EL (cell line): ENCODE data around the gene KCNJ8.
A peak's percentile ranks its signal among the peaks of the same experiment; 100 is the strongest.
"Not testable (repeated sequence)": the region's sequence is repeated elsewhere in the genome, so short reads cannot be mapped to it uniquely, and the experiment has no call there.

Experiments
- DNase-seq: peaks from one replicate; pipeline ENCODE4 v3.0.0-alpha.2; 2016

Gene KCNJ8

DNA sequence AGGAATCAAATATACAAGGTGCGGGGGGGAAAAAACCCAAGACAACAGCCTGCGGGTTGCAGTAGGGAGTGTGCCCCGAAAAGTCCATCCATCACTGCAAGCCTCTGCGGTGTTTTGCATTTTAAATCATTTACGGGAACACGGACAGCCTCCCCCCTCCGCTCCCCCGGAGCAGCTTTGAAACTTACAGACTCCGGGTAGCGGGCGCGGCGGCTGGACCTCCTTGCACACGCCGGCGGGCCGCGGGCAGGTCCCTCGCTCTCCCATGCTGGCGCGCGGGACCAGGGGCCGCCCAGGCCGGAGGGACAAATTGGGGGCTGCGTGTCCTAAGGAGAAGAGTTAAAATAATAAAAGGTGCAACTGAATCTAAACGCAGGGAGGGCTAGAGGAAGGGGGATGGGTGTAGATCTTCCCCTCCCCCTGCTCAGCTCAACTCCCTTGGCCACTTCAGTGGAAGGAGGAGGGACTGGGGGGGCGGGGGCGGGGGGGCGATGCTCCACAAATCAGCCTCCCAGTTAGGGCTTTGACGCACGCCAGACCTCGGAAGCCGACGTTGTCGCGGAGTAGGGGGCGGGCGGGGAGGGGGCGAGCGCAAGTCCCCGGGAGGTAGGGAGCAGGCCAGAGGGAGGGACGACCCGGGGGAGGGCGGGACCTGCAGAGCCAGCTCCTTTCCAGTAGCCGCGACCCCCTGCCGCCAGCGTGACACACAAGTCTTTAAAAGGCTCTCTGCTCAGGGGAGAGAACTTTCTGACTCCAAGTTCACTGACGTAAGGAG, at the start of gene KCNJ8:
Gene KCNJ8 (minus strand): TSS at position 349 of the 775 bp plus-strand sequence. CDS start 1,090 bp downstream, outside the sequence.
- DNase-seq: peak; percentile 55

DNA sequence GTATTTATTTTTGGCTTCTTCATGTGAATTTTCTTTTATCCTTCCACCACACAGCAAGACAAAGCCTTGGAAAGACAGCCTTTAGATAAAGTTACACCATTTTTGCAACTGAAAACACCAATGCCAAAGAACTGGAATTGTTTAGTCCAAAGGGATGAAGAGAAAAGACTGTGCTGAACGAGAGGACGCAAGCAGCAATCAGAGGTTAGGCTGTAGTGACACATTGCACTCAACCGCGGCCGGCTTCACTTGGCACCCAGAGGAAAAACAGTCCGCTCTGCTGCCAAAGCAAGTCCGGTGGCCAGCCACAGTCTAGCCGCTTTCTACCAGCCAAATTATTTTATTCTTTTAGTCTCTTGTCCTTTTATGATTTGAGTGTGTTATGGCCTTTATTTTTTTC, 49.1 kb upstream of the KCNJ8 start:
- no peak for DNase-seq

DNA sequence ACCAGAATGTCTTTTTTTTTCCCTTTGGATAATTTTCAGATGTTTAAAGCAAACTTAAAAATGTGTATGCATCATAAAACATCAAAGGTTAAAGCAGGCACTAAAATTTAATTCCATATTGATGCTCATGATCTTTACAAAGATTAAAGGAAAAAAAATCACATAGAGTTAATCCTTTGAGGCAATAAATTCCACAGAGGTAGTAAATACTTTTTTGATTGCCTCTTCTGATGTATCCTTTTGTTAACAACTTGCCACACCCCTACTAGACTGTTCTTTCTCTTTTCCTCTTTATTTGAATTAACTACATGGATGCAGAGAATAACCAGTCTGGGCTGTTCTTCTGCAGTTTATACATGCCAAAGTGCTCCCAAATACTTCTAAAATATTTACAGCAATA, 45.2 kb upstream of the KCNJ8 start:
- DNase-seq: peak; percentile 12

DNA sequence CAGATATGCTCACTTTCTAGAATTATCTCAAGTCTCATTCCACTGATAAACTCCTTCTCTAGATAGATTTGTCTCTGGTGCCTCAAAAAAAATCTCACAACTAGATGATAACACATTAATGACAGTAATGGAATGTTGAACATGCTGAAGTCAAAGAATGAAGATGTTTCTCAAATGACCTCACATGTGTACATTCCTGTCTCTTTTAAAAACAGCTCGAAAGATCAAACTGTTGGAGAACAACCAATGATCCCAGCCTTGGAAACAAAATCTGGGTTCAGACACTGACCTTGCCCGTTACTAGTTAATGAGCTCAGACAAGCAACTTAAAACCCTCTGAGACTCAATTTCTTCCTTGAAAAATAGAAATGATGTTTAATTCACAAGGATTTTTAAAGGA, 44.7 kb upstream of the KCNJ8 start:
- peak; percentile 85 for DNase-seq

DNA sequence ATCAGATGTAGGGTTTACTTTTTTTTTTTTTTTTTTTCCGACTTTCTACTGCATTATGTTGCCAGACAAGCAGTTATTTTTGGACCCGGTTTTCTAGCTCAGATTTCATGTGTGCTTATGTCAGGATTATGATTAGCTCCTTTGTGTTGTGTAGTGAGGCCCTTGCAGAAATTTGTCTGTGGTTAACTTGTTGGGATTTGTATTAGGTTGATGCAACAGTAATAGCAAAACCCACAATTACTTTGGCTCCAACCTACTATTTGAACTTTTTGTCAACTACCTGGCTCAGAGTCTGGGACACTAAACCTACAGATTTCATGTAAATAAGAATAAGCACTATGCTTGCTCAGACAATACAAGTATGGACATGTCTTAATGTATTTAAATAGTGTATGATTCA, 44.1 kb upstream of the KCNJ8 start:
- peak; percentile 6 for DNase-seq

DNA sequence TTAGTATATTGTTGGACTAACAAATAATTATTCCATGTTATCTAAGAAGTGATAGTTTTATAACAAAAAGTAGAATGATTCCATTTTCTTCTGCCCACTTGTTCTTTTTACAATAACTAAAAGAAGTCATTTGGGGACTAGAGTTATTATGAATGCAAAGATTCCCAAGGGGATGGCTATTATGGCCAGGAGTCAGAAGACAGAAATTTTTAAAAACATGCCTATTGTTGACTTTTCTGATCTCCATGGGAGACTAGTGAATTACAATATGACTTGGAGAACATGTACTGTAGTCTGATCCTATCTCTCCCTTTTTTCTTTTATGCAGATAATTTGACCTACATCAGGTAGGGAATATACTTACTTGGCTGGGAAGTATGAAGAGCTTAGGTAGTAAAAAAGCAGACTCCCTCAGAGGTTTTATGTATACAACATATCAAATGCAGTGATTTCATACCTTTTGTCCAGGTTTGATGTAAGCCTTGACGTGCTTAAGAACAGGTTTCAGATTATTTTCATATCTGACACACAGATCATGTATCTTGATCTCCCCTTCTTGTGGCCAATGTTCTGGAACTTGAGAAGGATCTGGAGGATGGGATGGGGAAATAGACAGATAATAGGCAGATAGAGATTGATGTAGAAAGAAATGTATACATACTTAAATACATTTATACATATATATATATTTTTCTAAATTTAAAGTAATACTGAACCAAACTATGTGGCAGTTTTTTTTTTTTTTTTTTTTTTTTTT, 41.0 kb upstream of the KCNJ8 start:
- no peak for DNase-seq

DNA sequence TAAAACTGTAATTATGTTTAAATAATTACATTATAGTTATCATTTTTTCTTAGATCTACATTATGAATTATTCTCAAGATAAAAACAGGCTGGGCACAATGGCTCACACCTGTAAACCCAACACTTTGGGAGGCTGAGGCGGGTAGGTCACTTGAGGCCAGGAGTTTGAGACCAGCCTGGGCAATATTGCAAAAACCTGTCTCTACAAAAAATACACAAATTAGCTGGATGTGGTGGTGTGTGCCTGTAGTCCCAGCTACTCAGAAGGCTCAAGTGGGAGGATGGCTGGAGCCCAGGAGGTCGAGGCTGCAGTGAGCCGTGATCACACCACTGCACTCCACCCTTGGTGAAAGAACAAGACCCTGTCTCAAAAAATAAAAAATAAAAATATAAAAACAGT, 40.3 kb upstream of the KCNJ8 start:
- DNase-seq: no peak

DNA sequence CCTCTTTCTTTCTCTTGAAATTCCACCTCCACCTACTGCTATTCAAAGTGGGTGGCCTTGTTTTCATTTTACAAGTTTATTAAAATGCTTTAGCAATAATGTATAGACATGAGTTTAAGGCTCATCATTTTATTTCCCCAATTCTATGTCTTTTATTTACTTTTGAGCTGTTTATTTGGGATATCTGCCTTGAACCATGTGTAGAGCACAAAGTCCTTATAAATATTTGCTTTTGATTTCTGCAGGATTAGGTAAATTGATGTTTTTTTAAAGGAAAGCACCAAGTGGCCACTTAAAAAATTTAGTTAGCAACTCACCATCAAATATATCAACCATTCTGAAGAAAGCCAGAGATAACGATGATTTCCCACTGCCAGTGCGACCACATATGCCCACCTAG, 39.8 kb upstream of the KCNJ8 start:
- DNase-seq: no peak

DNA sequence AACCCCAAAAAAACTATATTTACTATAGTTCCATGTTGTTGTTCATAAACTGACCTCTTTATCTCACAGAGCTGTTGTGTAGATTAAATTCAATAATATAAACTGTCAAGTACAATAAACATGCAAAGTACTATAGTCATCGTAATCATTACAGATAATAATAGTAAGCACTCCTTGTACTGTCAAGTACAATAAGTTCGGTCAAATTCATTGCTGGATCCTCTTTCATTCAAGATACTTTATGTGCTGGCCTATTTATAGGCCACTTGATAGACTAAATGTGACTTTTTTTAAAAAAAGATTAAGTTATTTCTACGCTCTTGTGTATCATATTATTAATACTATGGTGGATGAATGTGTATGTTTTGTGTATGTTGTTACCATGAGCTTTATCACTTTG, 39.2 kb upstream of the KCNJ8 start:
- no peak for DNase-seq

DNA sequence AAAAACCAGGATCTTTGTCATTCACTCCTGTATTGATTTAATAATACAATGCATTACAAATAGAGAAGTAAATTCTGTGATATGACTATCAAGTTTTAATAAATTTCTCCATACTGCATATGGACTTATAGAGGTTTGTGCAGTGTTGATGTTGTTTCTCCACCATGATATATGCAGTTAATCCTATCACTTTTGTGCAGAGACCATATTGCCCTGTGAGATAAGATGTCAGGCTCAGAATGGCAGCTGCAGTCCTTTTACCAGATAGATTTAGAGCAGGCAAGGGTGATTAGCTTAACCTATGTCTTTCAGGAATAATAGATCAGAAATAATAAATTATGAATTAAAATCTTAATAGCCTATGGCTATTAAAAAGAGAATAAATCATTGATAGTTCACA, 38.6 kb upstream of the KCNJ8 start:
- DNase-seq: no peak

DNA sequence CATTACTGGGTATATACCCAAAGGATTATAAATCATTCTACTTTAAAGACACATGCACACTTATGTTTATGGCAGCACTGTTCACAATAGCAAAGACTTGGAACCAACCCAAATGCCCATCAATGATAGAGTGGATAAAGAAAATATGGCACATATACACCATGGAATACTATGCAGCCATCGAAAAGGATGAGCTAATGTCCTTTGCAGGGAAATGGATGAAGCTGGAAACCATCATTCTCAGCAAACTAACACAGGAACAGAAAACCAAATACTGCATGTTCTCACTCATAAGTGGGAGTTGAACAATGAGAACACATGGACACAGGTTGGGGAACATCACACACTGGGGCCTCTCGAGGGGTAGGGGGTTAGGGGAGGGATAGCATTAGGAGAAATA, 37.8 kb upstream of the KCNJ8 start:
- not testable (repeated sequence) for DNase-seq

DNA sequence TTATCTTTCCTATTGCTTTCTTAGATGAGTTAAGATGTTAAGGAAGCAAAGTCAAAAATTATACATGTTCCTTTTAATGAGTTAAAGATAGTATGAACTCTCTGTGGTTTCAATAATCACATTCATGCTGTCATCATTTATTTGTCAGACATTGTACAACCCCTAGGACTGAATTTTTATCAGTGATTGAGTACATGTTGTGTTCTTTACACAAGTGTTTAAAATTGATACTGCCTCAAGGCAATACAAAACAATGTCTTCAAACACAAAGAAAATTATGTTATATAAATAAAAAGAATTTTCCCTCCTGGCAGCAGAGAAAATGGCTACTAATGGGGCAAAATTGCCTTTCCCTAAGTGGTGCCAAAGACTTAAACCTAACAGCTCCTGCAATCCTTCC, 34.6 kb upstream of the KCNJ8 start:
- DNase-seq: no peak

DNA sequence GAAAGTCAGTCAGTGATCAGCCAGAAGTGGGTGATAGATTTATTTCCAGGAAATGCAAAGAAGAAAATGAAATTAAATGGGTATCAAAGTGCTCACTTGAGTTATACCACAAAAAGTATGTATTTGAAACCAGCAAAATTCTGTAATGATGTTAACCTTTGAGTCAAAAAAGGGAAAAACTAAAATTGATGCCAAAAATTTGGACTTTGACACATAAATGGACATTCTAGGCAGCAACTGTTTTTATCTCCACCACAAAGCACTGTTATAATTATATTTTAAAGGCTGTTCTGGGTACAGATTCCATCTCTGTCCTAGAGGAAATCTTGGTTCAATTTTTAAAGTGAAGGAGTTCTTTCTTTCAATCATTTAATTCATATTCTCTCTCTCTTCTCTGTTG, 31.7 kb upstream of the KCNJ8 start:
- no peak for DNase-seq

DNA sequence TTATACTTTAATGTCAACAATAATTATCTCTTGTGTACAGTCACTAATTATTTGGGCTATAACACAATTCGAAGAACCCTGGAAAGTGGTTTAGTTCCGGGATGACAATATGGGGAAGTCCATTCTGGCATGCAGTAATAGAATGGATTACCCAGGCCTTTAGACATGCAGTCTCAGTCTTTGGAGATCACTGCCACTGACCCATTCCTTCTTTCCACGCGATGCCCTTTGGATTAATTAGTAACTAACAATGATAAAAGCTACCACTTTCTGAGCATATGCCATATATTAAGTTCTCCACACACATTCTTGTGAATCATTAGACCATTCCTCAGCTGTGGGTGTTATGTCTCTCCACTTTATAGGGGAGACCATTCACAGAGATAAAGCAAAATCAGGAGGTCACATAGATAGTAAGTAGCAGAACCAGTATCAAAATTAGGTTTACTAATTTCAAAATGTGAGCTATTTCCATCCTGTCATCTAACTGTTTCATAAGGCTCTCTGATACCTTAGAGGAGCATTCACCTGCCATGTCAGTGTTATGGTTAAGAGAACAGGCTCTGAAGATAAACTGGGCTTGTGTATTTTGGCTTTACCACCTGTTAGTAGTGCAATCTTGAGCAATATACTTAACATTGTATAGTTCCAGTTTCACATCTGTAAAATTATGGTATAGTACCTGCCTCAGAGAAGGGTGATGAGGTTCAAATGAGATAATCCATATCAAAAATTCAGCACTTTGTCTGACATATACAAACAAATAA, 27.2 kb upstream of the KCNJ8 start:
- DNase-seq: no peak

DNA sequence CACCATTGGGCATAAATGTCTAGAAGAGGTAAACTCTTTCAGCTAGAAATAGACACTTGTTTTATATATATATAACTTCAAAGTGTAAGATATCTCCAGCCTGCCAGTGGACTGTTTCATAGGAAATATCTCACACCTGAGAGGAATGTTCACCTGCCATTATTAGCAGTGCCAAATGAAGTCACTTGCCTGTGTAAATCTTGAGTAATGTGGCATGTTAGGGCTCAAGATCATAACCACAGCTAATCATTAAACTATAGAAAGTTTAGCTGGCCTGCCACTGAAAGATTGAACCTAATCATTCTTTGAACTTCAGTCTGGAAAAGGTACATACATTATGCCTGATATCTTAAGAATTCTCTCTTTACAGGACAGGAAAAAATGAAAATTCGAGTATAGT, 25.5 kb upstream of the KCNJ8 start:
- DNase-seq: no peak

DNA sequence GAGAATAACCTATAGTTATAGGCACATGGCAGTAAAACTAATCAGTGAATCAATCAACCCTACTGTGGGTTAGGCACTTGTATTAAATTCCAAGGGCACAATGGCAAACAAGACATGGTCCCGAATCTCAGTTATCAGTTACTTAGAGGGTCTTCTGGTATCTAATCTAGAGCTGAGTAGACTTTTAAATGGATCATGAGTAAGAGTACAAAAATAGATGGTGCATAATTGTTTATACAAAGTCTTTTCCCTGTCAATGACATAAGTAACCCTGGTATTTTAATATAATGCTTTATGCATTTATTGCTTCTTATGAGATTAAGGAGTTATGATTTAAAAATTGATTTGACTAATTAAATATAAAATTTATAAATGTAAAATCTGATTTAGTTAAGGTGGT, 23.0 kb upstream of the KCNJ8 start:
- no peak for DNase-seq

DNA sequence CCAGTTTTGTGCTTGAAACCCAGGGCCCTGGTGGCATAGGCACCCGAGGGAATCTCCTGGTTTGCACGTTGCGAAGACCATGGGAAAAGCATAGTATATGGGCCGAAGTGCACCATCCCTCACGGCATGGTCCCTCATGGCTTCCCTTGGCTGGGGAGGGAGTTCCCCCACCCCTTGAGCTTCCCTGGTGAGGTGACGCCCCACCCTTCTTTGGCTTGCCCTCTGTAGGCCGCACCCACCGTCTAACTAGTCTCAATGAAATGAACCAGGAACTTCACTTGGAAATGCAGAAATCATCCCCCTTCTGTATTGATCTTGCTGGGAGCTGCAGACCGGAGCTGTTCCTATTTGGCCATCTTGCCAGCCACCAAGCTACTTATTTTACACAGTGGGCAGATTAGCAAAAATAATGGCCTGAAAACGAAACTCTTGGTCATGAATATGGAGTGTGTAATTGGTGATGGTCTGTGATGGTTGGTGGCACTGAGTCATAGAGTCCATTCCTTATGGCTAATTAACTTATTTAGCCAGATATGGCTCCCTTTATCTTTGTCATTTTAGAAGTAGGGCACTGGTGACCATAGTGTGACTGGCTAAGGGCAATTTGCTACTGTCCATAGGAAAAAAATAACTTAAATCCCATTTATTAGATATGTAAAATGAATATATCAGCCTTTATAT, 21.3 kb upstream of the KCNJ8 start:
- no peak for DNase-seq

DNA sequence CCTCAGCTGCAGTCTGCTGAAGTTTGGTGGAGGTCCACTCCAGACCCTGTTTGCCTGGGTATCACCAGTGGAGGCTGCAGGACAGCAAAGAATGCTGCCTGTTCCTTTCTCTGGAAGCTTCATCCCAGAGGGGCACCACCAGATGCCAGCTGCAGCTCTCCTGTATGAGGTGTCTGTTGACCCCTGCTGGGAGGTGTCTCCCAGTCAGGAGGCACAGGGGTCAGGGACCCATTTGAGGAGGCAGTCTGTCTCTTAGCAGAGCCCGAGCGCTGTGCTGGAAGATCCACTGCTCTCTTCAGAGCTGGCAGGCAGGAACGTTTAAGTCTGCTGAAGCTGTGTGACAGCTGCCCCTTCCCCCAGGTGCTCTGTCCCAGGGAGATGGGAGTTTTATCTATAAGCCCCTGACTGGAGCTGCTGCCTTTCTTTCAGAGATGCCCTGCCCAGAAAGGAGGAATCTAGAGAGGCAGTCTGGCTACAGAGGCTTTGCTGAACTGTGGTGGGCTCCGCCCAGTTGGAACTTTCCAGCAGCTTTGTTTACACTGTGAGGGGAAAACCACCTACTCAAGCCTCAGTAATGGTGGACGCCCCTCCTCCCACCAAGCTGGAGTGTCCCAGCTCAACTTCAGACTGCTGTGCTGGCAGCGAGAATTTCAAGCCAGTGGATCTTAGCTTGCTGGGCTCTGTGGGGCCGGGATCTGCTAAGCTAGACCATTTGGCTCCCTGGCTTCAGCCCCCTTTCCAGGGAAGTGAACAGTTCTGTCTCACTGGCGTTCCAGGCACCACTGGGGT, 20.5 kb upstream of the KCNJ8 start:
- DNase-seq: not testable (repeated sequence)

DNA sequence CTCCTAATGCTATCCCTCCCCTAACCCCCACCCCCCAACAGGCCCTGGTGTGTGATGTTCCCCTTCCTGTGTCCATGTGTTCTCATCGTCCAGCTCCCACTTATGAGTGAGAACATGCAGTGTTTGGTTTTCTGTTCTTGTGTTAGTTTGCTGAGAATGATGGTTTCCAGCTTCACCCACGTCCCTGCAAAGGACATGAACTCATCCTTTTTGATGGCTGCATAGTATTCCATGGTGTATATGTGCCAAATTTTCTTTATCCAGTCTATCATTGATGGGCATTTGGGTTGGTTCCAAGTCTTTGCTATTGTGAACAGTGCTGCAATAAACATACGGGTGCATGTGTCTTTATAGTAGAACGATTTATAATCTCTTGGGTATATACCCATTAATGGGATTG, 15.2 kb upstream of the KCNJ8 start:
- DNase-seq: not testable (repeated sequence)

DNA sequence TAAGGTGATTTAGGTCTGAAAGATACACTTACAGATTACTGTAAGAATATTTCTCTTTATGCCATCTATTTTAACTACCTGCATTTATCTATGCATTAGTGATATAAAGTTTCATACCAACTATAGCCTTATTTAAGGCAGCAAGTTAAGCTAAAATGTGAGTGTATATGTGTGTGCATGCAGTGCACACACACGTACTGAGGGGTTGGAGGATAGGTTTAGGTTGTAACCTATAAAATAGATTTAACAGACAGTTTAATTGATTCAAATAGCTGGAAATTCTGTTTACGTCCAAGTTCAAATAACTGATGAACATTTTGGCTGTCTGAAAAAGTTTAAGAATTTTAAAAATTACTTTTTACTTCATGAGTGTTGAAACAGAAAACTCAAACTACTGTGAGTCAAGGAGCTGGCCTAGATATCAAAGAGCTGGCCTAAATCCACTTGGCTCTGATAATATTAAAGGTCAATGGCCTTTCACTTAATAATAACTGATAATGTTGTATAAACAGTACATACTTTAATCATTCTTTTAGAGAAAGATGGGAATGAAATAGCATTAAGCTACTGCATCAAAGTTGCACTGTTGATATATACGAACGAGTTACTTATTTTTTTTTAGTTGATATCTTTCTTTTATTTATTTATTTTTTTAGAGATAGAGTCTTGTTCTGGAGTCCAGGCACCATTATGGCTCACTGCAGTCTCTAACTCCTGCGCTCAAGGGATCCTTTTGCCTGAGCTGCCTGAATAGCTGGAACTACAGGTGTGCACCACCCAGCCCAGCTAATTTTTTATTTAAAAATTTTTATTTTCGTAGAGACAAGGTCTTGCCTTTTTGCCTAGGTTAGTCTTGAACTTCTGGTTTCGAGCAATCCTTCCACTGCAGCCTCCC, 13.8 kb upstream of the KCNJ8 start:
- DNase-seq: no peak

DNA sequence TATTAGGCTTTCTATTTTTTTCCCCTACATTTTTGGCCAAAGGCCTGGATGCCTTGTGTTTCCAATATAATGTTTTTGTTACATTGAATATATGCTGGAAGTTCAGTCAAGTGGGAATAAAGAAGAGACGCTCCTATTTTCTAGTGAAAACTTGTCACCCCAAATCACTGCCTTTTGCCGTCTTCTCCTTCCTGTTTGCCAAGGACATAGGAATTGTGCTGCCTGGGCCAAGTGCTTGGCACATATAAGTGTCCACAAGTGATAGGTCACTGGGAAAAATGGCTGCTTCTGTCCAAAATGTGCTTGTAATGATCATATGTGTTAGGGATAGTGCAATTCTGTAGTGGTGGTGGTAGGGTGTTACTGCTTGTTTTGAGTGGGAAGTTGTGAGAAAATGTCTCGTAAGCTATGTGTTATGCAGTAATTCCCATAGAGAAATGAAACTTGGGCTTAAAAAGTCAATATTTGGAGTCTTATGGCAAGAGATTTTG, 11.6 kb upstream of the KCNJ8 start:
- no peak for DNase-seq
